ENCODE data around the gene LHFPL3. TPM values are rescaled to one million over a fixed set of nuclear protein-coding genes. Genes with fewer than 3 reads are reported as not detected.

LHFPL3 gene
- total RNA-seq, 1 experiment from 2014 or later, result not detected

GRCh38 chr7:104767826-104768536 is 439.6 kb downstream of the LHFPL3 start:
- BruUV-seq (replicated peaks), result no TSS peak
- ChIA-PET CTCF (no interaction called here), POLR2A (ENCODE audit: unreplicated experiment) (no interaction called here)
- Histone ChIP-seq H3K9me3 (ENCODE audit: insufficient read depth, low read depth) (no peaks in the 10 kb centered on the region), H3K4me1 (replicated peaks; ENCODE audit: insufficient read depth) (no peaks in the 10 kb centered on the region), H3K27me3 (ENCODE audit: insufficient read depth, low read depth) (peaks cover 14% of the 10 kb centered on the region; the same call in 1 of the 2 replicates), H3K27ac (no peak overlapping the region), H3K79me2 (ENCODE audit: low read depth) (no peaks in the 10 kb centered on the region), H3K4me3 (no peak overlapping the region), H3K4me2 (no peak overlapping the region), H3K36me3 (ENCODE audit: low read depth) (no peaks in the 10 kb centered on the region), H3K9me2 (ENCODE audit: insufficient read depth) (no peaks in the 10 kb centered on the region; the same call in 1 of the 2 replicates), H2AFZ (no peak overlapping the region), H3F3A (ENCODE audit: insufficient read depth, low read depth) (no peaks in the 10 kb centered on the region), H4K20me1 (ENCODE audit: insufficient read depth) (no peaks in the 10 kb centered on the region)
- TF ChIP-seq CTCF (conservative IDR thresholded peaks at IDR 0.05) (no peak), EZH2 (IDR thresholded peaks at IDR 0.05; ENCODE audit: low read depth) (no peak)
- DNase-seq, result no peak
- intact Hi-C loops (cut with micrococcal nuclease; ENCODE audit: unreplicated experiment), result no loop called here

DNA sequence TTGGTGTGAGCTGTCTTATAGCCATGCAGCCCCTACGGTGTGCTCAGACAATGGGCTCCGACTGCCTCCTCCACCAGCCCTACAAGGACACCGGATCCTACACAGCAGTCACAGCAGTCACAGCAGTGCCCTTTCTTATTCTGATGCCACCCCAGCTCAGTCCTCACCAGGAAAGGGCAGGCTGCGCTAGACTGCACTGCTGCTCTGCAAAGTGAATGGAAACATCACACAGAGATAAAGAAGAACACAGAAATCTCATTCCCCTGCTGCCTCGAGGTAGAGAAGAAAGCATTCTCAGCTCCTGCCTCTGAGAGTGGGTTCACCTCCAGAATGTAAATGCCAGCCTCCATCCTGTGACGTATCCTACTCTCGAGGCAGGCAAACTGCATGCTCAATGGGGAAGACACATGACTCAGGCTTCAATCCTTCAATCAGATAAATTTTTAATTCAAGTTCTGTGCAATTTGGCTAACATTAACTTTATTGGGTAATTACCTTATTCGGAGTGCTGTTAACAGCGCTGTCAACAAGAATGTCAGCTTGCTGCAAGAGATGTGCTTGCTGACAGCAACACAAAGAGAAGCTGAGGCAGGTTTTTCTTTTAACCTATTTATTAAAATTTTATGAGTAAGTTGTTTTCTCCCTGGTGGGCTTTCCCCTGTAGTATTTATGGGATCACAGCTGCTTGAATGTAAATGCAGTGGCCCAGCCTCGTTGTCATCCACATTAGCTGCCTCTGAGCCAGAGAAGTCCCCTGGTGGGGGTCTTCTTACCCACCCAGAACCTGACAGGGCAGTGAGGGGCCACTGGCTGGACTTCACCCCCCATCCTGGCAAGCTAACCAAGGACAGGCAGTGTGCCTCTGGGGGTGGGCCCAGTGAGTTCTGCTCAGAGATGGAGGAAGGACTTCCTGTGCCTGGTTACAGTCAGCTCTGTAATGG is 444.3 kb downstream of the LHFPL3 start:
- H3K79me2 ChIP-seq (ENCODE audit: low read depth), result no peaks in the 10 kb centered on the region
- TF ChIP-seq EZH2 (IDR thresholded peaks at IDR 0.05; ENCODE audit: low read depth), result no peak
- TF ChIP-seq CTCF (conservative IDR thresholded peaks at IDR 0.05), result no peak
- CTCF ChIA-PET, result no interaction called here
- BruUV-seq (replicated peaks), result no TSS peak
- H3K36me3 ChIP-seq (ENCODE audit: low read depth), result no peaks in the 10 kb centered on the region
- no peak for DNase-seq
- H2AFZ ChIP-seq, result no peak overlapping the region
- H3K9me3 ChIP-seq (ENCODE audit: insufficient read depth, low read depth), result no peaks in the 10 kb centered on the region
- no peaks in the 10 kb centered on the region for H3K9me2 ChIP-seq (ENCODE audit: insufficient read depth)
- intact Hi-C loops (cut with micrococcal nuclease; ENCODE audit: unreplicated experiment), result no loop called here
- H4K20me1 ChIP-seq (ENCODE audit: insufficient read depth), result no peaks in the 10 kb centered on the region
- no peak overlapping the region for H3K4me3 ChIP-seq
- H3F3A ChIP-seq (ENCODE audit: insufficient read depth, low read depth), result no peaks in the 10 kb centered on the region
- no peaks in the 10 kb centered on the region; the same call in 1 of the 2 replicates for H3K27me3 ChIP-seq (ENCODE audit: insufficient read depth, low read depth)
- H3K27ac ChIP-seq, result no peak overlapping the region
- POLR2A ChIA-PET (ENCODE audit: unreplicated experiment), result no interaction called here
- no peak overlapping the region for H3K4me2 ChIP-seq
- H3K4me1 ChIP-seq (replicated peaks; ENCODE audit: insufficient read depth), result no peaks in the 10 kb centered on the region

DNA sequence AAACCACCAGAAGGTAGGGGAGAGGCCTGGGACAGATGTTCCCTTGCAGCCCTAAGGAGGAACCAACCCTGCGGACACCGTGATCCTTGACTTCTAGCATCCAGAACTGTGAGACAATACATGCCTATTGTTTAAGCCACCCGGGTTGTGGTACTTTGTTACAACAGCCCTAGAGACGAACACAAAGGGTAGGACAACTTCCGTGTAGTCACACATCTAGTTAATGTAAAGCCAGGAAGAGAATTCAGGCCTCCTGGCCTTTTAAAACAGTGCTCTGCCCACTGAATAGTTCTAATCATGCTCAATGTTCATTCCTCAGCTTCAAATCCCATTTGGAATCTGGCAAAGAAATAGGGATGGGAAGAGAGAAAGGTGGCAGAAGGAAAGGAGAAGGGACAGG is 445.4 kb downstream of the LHFPL3 start:
- Histone ChIP-seq H4K20me1 (ENCODE audit: insufficient read depth) (no peaks in the 10 kb centered on the region), H3K4me1 (replicated peaks; ENCODE audit: insufficient read depth) (no peaks in the 10 kb centered on the region), H3K4me3 (no peak overlapping the region), H3K79me2 (ENCODE audit: low read depth) (no peaks in the 10 kb centered on the region), H3K36me3 (ENCODE audit: low read depth) (no peaks in the 10 kb centered on the region), H3K27me3 (ENCODE audit: insufficient read depth, low read depth) (peaks cover 5% of the 10 kb centered on the region), H3K9me2 (ENCODE audit: insufficient read depth) (no peaks in the 10 kb centered on the region), H3K9me3 (ENCODE audit: insufficient read depth, low read depth) (no peaks in the 10 kb centered on the region), H2AFZ (no peak overlapping the region), H3K4me2 (no peak overlapping the region), H3F3A (ENCODE audit: insufficient read depth, low read depth) (no peaks in the 10 kb centered on the region), H3K27ac (no peak overlapping the region)
- intact Hi-C loops (cut with micrococcal nuclease; ENCODE audit: unreplicated experiment), result no loop called here
- BruUV-seq (replicated peaks), result no TSS peak
- ChIA-PET CTCF (no interaction called here), POLR2A (ENCODE audit: unreplicated experiment) (no interaction called here)
- DNase-seq, result no peak
- TF ChIP-seq EZH2 (IDR thresholded peaks at IDR 0.05; ENCODE audit: low read depth) (no peak), CTCF (conservative IDR thresholded peaks at IDR 0.05) (no peak)
